Activated effector memory CD4-positive, alpha-beta T cell treated with anti-CD3 and anti-CD28 coated beads, Interleukin-2, amount 50 U/mL, for 16 hours (primary cell): ENCODE measurements around the gene PGF.

ENCODE experiments used
- DNase-seq: peaks from one replicate; pipeline ENCODE4 v3.0.0-alpha.2; 2020

PGF gene

DNA sequence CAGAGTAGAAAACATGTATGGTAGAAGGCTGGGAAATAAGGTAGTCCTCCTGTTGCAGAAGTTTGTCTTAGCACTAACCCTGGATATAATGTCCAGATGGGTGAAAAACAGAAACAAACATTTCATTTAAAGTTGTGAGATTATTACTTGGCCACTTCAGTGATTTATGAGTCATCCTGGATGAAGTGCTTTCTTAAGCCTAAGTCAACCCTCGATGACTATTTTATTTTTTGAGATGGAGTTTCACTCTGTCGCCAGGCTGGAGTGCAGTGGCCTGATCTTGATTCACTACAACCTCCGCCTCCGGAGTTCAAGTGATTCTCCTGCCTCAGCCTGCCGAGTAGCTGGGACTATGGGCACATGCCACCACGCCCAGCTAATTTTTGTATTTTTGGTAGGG is 63.5 kb downstream of the PGF start:
- no peak for DNase-seq
